Progenitor cell of endocrine pancreas (in vitro differentiated cells): Measurements from ENCODE around the gene HERPUD2. TPM values are rescaled to one million over a fixed set of nuclear protein-coding genes. Genes with fewer than 3 reads are reported as not detected.
"Not testable (repeated sequence)": the region's sequence is repeated elsewhere in the genome, so short reads cannot be mapped to it uniquely, and the experiment has no call there.

Source experiments
- DNase-seq: peaks from one replicate; pipeline ENCODE4 v3.0.0; 2021; ENCODE audit warnings: low spot score; ENCODE audit not compliant: unreplicated experiment
- H3K27ac Mint-ChIP-seq: 2 replicates; pipeline ENCODE4 v1.8.0; 2021; ENCODE audit warnings: mild to moderate bottlenecking, moderate library complexity, mixed read lengths
- H3K27me3 Mint-ChIP-seq: 2 replicates; pipeline ENCODE4 v1.8.0; 2021; ENCODE audit warnings: mixed read lengths
- H3K36me3 Mint-ChIP-seq: 2 replicates; pipeline ENCODE4 v1.8.0; 2022; ENCODE audit warnings: mixed read lengths; ENCODE audit not compliant: insufficient read depth
- H3K4me1 Mint-ChIP-seq: 2 replicates; pipeline ENCODE4 v1.8.0; 2021; ENCODE audit warnings: low read depth, mixed read lengths
- H3K4me3 Mint-ChIP-seq: 2 replicates; pipeline ENCODE4 v1.8.0; 2021; ENCODE audit warnings: low read depth, mild to moderate bottlenecking, moderate library complexity, mixed read lengths
- H3K9me3 Mint-ChIP-seq: 2 replicates; pipeline ENCODE4 v1.8.0; 2021; ENCODE audit warnings: low read depth, mixed read lengths
- CTCF ChIP-seq: fragments of 200-600 bp; sonication (generic); IDR thresholded peaks from one replicate; pipeline ENCODE4 v1.5.0; 2021; ENCODE audit warnings: antibody characterized with exemption, mild to moderate bottlenecking; ENCODE audit not compliant: unreplicated experiment
- total RNA-seq: library from RNA; stranded (reverse); gene quantifications from 2 replicates; pipeline ENCODE4 v1.2.1, GENCODE V29; 2021

The HERPUD2 gene
- total RNA-seq, 1 donor from 2014 or later, result 39.1 TPM

DNA sequence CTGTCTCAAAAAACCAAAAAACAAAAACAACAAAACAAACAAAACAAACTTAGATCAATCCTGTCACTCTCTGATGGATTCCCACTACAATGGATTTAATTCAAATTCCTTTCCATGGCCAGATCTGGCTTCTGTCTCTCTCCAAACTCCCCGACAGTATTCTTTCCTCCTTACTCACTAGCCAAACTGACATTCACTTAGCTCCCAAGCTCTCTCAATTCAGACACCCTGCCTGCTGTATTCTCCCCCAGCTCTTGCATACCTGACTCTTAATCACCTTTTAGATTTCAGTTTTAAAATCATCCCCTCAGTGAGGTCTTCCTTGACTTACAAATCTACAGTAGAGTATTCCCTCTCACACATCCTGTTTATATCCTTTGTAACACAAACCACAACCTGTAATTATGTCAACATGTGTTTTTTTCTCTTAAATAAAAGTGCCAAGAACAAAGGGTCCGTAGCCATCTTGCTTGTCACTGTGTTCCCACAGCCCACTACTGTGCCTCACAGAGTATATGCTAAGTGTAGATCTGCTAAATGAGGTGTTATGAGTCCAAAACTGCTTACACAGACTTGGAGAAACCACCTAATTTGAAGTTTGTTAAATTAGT, 14.4 kb downstream of the HERPUD2 start:
- Mint-ChIP-seq H3K4me3 (no peak overlapping the region), H3K27ac (no peak overlapping the region), H3K4me1 (no peaks in the 10 kb centered on the region), H3K9me3 (peaks cover 13% of the 10 kb centered on the region), H3K27me3 (no peaks in the 10 kb centered on the region), H3K36me3 (peaks cover 19% of the 10 kb centered on the region)
- no peak for TF ChIP-seq CTCF
- no peak for DNase-seq

- H3K4me3 Mint-ChIP-seq, result no peak overlapping the region
- no peak for DNase-seq
- H3K27me3 Mint-ChIP-seq, result no peaks in the 10 kb centered on the region
- H3K4me1 Mint-ChIP-seq, result no peaks in the 10 kb centered on the region
- peaks cover 6% of the 10 kb centered on the region for H3K36me3 Mint-ChIP-seq
- H3K9me3 Mint-ChIP-seq, result peaks cover 2% of the 10 kb centered on the region
- TF ChIP-seq CTCF, result no peak
- no peak overlapping the region for H3K27ac Mint-ChIP-seq
Observed at GRCh38 chr7:35677582-35678356, 17.2 kb downstream of the HERPUD2 start.

DNA sequence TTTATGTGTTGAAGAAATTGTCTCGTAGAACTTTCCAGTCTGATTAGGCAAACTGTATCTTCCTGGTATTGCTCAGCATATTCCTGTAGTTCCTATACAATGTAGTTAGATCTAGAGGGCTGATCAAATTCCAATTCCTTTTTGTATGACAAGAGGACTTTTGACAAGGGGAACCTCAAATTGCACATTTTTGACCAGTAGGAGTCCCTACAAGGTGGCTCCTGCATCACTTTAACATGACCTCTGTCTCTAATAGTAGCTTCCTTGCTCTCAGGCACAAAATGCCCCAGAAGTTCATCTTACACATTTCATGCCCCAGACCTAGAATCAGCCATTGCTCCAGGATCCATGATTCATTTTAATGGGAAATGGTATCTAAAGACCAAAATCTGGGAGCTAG, 18.7 kb downstream of the HERPUD2 start:
- Mint-ChIP-seq H3K4me1 (no peaks in the 10 kb centered on the region), H3K27me3 (no peaks in the 10 kb centered on the region), H3K27ac (no peak overlapping the region), H3K9me3 (no peaks in the 10 kb centered on the region), H3K4me3 (no peak overlapping the region), H3K36me3 (peaks cover 4% of the 10 kb centered on the region)
- no peak for TF ChIP-seq CTCF
- DNase-seq, result no peak

DNA sequence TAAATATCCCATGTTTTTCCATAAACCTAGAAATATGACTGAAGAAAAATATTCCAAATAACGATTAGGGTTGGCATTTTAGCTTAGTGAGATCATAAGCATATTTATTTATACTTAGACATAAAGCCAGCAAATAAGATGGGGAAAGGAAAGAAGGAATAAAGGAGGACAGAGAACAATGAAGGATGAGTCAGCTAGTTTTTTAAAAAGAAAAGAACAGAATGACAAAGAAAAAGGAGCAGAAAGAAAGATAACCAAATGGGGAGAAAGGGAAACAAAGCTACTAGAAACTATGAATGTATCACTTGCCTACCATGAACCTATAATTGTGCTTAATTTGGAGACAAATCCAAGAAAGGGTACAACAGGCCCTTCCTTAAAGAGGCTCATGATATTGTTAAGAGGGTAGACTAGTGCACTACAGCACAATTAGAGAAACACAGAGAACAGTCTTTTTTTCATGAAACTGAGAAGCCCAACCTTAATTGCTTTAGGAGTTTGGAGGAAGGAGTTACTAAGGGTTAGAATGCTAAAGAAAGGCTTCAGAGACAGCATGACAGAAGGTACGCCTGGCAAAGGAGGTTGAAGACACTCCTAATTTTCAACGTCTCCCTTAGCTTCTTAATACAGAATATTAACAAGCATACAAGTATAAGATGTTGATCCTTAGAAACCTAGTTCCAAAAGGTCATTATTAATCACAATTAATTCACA, 23.9 kb downstream of the HERPUD2 start:
- no peak for TF ChIP-seq CTCF
- no peak for DNase-seq
- Mint-ChIP-seq H3K4me3 (no peak overlapping the region), H3K27me3 (no peaks in the 10 kb centered on the region), H3K27ac (no peak overlapping the region), H3K4me1 (no peaks in the 10 kb centered on the region), H3K36me3 (peaks cover 21% of the 10 kb centered on the region), H3K9me3 (peaks cover 9% of the 10 kb centered on the region)

DNA sequence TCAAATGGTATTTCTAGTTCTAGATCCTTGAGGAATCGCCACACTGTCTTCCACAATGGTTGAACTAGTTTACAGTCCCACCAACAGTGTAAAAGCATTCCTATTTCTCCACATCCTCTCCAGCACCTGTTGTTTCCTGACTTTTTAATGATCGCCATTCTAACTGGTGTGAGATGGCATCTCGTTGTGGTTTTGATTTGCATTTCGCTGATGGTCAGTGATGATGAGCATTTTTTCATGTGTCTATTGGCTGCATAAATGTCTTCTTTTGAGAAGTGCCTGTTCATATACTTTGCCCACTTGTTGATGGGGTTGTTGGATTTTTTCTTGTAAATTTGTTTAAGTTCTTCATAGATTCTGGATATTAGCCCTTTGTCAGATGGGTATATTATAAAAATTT, 34.5 kb downstream of the HERPUD2 start:
- H3K27me3 Mint-ChIP-seq, H3K27ac Mint-ChIP-seq, H3K4me3 Mint-ChIP-seq, DNase-seq: not testable (repeated sequence)
- peaks cover 35% of the 10 kb centered on the region for H3K9me3 Mint-ChIP-seq
- peaks cover 68% of the 10 kb centered on the region for H3K36me3 Mint-ChIP-seq
- peaks cover 10% of the 10 kb centered on the region for H3K4me1 Mint-ChIP-seq
